ENCODE data around the gene BFSP2.
A peak's percentile ranks its signal among the peaks of the same experiment; 100 is the strongest.
"Not testable (repeated sequence)": the region's sequence is repeated elsewhere in the genome, so short reads cannot be mapped to it uniquely, and the experiment has no call there.

The BFSP2 gene

GRCh38 chr3:133457465-133458067 lies 57.7 kb downstream of the BFSP2 start:
- no peak for DNase-seq (ENCODE audit: low spot score)

DNA sequence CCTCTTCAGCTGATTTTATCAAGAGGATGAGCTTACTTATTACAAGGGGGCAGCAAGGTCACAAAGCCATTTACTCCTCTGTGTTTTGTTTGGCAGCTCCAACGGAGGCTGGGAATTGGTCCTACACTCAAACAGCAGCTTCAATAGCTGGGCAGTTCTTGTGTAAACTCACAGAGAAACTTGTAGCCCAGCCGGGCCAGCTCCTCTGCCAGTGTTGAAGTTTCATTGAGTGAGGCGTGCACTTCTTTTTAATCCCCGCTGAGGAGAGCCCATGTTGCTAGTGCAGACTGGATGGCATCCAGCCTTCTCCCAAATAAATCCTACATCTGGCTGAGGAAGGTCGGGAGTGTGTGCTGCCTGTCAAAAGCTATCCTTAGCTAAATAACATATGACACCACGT lies 59.5 kb downstream of the BFSP2 start:
- no peak for DNase-seq (ENCODE audit: low spot score)

- no peak for DNase-seq (ENCODE audit: low spot score)
Measured at GRCh38 chr3:133460809-133461208, 61.0 kb downstream of the BFSP2 start.

GRCh38 chr3:133461291-133461690 lies 61.4 kb downstream of the BFSP2 start:
- peak; percentile 19 for DNase-seq (ENCODE audit: low spot score)

- DNase-seq (ENCODE audit: low spot score): peak; percentile 18
Measured at GRCh38 chr3:133463347-133463860, 63.5 kb downstream of the BFSP2 start.

DNA sequence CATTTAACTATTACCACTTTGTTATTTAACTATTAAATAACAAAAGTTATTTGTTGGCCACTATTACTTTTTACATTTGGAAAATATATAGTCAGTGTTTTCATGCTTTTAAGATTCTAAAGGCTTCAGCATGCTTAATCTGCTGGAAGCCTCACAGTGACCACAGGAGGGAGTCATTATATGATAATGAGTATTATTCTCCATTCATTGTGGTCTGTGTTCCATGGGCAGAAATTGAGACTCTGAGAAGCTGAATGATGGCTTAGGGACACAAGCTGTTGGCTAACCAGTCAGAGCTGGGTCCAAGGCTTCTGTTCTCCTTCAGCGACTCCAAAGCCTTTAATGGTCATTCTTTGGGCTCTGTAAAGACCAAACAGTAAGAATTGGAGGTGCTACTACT lies 64.7 kb downstream of the BFSP2 start:
- no peak for DNase-seq (ENCODE audit: low spot score)

GRCh38 chr3:133466531-133467386 lies 66.9 kb downstream of the BFSP2 start:
- no peak for DNase-seq (ENCODE audit: low spot score)

GRCh38 chr3:133467780-133468179 lies 67.9 kb downstream of the BFSP2 start:
- DNase-seq (ENCODE audit: low spot score): no peak

DNA sequence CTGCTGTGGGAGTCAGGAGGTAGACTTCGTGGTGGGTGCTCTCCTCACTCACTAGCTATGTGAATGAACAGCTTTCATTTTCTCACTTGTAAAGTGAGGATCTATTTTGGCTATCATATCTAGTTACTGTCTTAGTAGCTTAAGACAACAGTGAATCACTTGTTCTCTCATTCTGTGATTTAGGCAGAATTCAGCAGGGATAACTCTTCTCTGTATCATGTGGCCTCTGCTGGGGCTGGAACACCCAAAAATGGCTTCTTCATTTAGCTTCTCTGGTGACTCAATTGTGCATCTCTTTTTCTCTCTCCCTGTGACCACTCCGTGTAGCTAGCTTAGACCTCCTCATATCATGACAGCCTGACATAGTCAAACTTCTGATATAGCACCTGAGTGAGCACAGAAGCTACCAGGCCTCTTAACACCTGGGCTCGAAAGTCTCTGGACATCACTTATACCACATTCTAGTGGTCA lies 68.4 kb downstream of the BFSP2 start:
- no peak for DNase-seq (ENCODE audit: low spot score)

DNA sequence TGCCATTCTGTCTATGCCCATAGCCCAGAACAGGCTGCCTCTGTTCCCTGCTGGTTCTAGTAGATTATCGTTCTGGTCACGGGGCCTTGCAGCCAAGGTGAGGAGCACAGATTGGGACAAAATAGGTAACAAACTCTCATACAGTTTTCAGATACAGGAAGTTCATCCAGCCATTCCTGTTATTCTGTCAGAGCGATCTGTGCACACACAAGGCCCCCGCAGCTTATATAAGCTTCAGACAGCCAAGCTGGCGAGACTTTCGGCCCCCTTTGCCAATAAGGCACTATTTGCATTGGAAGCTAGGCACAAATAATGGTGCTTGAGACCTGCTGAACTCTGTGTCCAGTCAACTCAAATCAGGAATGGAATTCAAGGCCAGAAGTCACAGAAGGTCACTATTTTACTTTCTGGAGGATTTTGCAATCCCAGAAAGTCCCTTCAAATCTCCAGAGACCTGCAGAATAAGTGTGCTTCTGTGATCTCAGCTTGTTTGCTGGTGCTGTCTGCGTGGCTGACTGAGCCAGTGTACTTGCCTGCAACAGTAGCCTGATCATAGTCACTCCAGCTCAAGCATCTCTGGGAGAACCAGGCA lies 69.4 kb downstream of the BFSP2 start:
- no peak for DNase-seq (ENCODE audit: low spot score)

GRCh38 chr3:133472242-133472641 lies 72.4 kb downstream of the BFSP2 start:
- no peak for DNase-seq (ENCODE audit: low spot score)

DNA sequence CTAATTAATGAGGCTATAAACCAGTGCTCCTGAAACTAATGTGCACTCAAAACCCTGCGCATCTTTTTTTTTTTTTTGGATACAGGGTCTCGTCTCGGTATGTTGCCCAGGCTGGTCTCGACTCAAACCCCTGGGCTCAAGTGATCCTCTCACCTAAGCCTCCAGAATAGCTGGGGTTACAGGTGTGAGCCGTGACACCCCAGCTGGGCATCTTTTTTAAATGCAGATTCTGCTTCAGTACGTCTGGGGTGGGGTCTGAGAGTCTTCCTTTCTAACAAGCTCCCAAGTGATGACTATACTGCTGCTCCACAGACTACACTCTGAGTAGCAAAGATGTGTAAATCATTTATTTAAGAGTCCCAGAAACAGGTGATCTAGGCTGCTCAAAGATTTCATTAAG lies 73.0 kb downstream of the BFSP2 start:
- no peak for DNase-seq (ENCODE audit: low spot score)

- not testable (repeated sequence) for DNase-seq (ENCODE audit: low spot score)
Measured at GRCh38 chr3:133473472-133474191, 73.8 kb downstream of the BFSP2 start.

DNA sequence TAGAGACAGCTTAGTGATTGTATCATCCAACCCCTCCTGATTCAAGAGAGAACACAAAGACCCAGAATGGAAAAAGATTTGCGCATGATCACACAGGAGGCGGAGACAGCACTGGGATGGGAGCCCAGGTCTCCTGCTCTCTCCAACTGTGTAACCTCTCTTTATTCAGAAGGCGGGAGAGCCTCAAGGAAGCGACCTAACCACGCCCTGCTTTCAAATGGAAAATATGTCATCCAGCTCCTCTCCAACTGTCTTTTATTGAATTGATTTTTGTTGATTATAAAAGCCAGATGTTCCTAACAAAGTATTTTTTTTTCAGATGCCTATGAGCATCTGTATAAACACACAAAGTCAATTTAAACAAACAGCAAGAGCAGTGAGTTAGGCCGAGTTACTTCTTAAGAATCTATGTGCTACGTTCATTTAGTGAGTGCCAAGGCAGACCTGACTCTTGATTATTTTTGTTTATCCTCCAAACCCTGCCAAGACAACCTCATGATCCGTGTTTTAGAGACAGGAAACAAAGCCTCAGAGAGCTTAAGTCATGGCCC lies 74.5 kb downstream of the BFSP2 start:
- no peak for DNase-seq (ENCODE audit: low spot score)

- DNase-seq (ENCODE audit: low spot score): no peak
Measured at GRCh38 chr3:133474817-133475216, 75.0 kb downstream of the BFSP2 start.

GRCh38 chr3:133475245-133476010 lies 75.6 kb downstream of the BFSP2 start:
- no peak for DNase-seq (ENCODE audit: low spot score)

- no peak for DNase-seq (ENCODE audit: low spot score)
Measured at GRCh38 chr3:133476971-133477375, 77.1 kb downstream of the BFSP2 start.

- DNase-seq (ENCODE audit: low spot score): no peak
Measured at GRCh38 chr3:133477487-133477886, 77.6 kb downstream of the BFSP2 start.

- no peak for DNase-seq (ENCODE audit: low spot score)
Measured at GRCh38 chr3:133478624-133479023, 78.8 kb downstream of the BFSP2 start.

- no peak for DNase-seq (ENCODE audit: low spot score)
Measured at GRCh38 chr3:133479401-133479800, 79.5 kb downstream of the BFSP2 start.

Measured in LoVo (cell line).